ENCODE data around the gene KRTAP17-1. TPM values are rescaled to one million over a fixed set of nuclear protein-coding genes. Genes with fewer than 3 reads are reported as not detected.

KRTAP17-1 gene
- total and polyA plus RNA-seq, 12 donors, result not detected

- intact Hi-C loops (cut with DNase I), result loop anchor here in 1 of 2 donors (10.0 kb wide), 1 partner anchor 379 kb away; no protein-coding TSS in a partner anchor
- no peak for DNase-seq
- no peak overlapping the region for H3K27ac ChIP-seq
- no peak overlapping the region for H3K4me3 ChIP-seq
- H3K9me3 ChIP-seq (replicated peaks in 1 of 3), result no peaks in the 10 kb centered on the region
- TF ChIP-seq POLR2A (IDR thresholded peaks at IDR 0.05), result no peak
- no peak for TF ChIP-seq CTCF (IDR thresholded peaks at IDR 0.05)
- no peaks in the 10 kb centered on the region for H3K27me3 ChIP-seq
- WGBS, 4 donors, result 90 to 100% (median 96%) methylated on average over 2 to 3 of the region's 3 CpGs
- no peaks in the 10 kb centered on the region for H3K4me1 ChIP-seq (replicated peaks in 1 of 2)
- no peaks in the 10 kb centered on the region for H3K36me3 ChIP-seq (replicated peaks in 1 of 2)
Measured at GRCh38 chr17:41333836-41334235, 18.3 kb upstream of the KRTAP17-1 start.

DNA sequence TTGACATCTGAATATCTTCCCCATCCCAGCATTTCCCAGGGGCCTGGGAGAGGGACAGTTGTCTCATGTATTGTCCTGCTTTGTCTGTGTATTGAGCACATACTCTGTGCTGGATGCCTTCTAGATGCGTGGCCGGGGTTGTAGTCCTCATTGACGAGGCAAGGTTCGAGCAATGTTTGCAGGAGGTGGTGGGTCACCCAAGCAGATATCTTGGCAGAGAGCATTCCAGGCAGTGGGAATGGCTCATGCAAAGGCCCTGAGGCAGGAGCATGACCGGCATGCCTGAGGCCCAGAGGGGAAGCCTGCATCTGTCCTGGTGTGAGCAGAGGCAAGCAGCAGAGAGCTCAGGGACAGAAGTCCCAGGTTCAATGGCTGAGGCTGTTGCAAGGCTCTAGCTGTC lies 17.6 kb upstream of the KRTAP17-1 start:
- DNase-seq, result no peak
- no peaks in the 10 kb centered on the region for H3K36me3 ChIP-seq (replicated peaks in 1 of 2)
- no peaks in the 10 kb centered on the region for H3K27me3 ChIP-seq
- no peak overlapping the region for H3K27ac ChIP-seq
- intact Hi-C loops (cut with DNase I), result loop anchor here in 1 of 2 donors (10.0 kb wide), 1 partner anchor 378 kb away; no protein-coding TSS in a partner anchor
- no peak overlapping the region for H3K4me3 ChIP-seq
- H3K4me1 ChIP-seq (replicated peaks in 1 of 2), result no peaks in the 10 kb centered on the region
- H3K9me3 ChIP-seq (replicated peaks in 1 of 3), result no peaks in the 10 kb centered on the region
- no peak for TF ChIP-seq POLR2A (IDR thresholded peaks at IDR 0.05)
- TF ChIP-seq CTCF (IDR thresholded peaks at IDR 0.05), result no peak
- 96 to 100% (median 97%) methylated on average over 5 of the region's 5 CpGs for WGBS, 4 donors

DNA sequence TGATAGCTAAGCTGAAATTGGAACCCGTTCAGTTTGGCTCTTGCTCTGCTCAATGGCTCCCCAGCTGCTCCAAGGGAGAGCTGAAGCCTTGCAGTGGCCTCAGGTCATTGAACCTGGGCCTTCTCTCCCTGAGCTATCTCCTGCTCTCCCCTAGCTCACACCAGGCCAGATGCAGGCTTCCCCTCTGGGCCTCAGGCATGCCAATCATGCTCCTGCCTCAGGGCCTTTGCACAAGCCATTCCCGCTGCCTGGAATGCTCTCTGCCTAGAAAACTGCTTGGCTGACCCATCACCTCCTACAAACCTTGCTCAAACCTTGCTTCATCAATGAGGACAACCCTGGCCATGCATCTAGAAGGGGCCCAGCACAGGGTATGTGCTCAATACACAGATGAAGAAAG lies 16.7 kb upstream of the KRTAP17-1 start:
- Histone ChIP-seq H3K36me3 (replicated peaks in 1 of 2) (no peaks in the 10 kb centered on the region), H3K27me3 (no peaks in the 10 kb centered on the region), H3K27ac (no peak overlapping the region), H3K4me1 (replicated peaks in 1 of 2) (no peaks in the 10 kb centered on the region), H3K9me3 (replicated peaks in 1 of 3) (no peaks in the 10 kb centered on the region), H3K4me3 (no peak overlapping the region)
- 60 to 91% (median 83%) methylated on average over 1 to 2 of the region's 2 CpGs for WGBS, 4 donors
- intact Hi-C loops (cut with DNase I), result loop anchor here in 1 of 2 donors (10.0 kb wide), 1 partner anchor 377 kb away; no protein-coding TSS in a partner anchor
- DNase-seq, result no peak
- TF ChIP-seq POLR2A (IDR thresholded peaks at IDR 0.05), result no peak
- no peak for TF ChIP-seq CTCF (IDR thresholded peaks at IDR 0.05)

GRCh38 chr17:41331606-41332005 lies 16.1 kb upstream of the KRTAP17-1 start:
- no peak overlapping the region for H3K27ac ChIP-seq
- H3K27me3 ChIP-seq, result no peaks in the 10 kb centered on the region
- H3K4me3 ChIP-seq, result no peak overlapping the region
- WGBS, 4 donors, result 70 to 93% (median 77%) methylated on average over 5 to 7 of the region's 7 CpGs
- H3K9me3 ChIP-seq (replicated peaks in 1 of 3), result no peaks in the 10 kb centered on the region
- DNase-seq, result no peak
- no peak for TF ChIP-seq CTCF (IDR thresholded peaks at IDR 0.05)
- TF ChIP-seq POLR2A (IDR thresholded peaks at IDR 0.05), result no peak
- no peaks in the 10 kb centered on the region for H3K36me3 ChIP-seq (replicated peaks in 1 of 2)
- H3K4me1 ChIP-seq (replicated peaks in 1 of 2), result no peaks in the 10 kb centered on the region
- intact Hi-C loops (cut with DNase I), result loop anchor here in 1 of 2 donors (10.0 kb wide), 1 partner anchor 377 kb away; no protein-coding TSS in a partner anchor

All from adrenal gland (tissue), 12 donors.